Activated CD4-positive, alpha-beta T cell treated with anti-CD3 and anti-CD28 coated beads, Interleukin-2, amount 50 U/mL, for 48 hours (primary cell): ENCODE measurements around the gene PRM2.
A peak's percentile ranks its signal among the peaks of the same experiment; 100 is the strongest.
"Not testable (repeated sequence)": the region's sequence is repeated elsewhere in the genome, so short reads cannot be mapped to it uniquely, and the experiment has no call there.

ENCODE experiments used
- DNase-seq, 2 experiments: peaks; one replicate each; pipeline ENCODE4 v3.0.0-alpha.2; 2020

PRM2 gene

GRCh38 chr16:11307639-11308492, 31.6 kb upstream of the PRM2 start:
- no peak for DNase-seq

- DNase-seq, result no peak
Observed at GRCh38 chr16:11306997-11307638, 30.8 kb upstream of the PRM2 start.

GRCh38 chr16:11306381-11306780, 30.1 kb upstream of the PRM2 start:
- DNase-seq, result no peak

- DNase-seq, result no peak
Observed at GRCh38 chr16:11303405-11304138, 27.3 kb upstream of the PRM2 start.

- no peak for DNase-seq
Observed at GRCh38 chr16:11302977-11303376, 26.7 kb upstream of the PRM2 start.

GRCh38 chr16:11301645-11302501, 25.6 kb upstream of the PRM2 start:
- no peak for DNase-seq

GRCh38 chr16:11300560-11300892, 24.2 kb upstream of the PRM2 start:
- no peak for DNase-seq

GRCh38 chr16:11299865-11300559, 23.7 kb upstream of the PRM2 start:
- DNase-seq, result no peak

- not testable (repeated sequence) for DNase-seq
Observed at GRCh38 chr16:11298950-11299547, 22.8 kb upstream of the PRM2 start.

- DNase-seq, result no peak
Observed at GRCh38 chr16:11298143-11298900, 22.0 kb upstream of the PRM2 start.

GRCh38 chr16:11297492-11298142, 21.3 kb upstream of the PRM2 start:
- peak; percentile 65 to 75 for DNase-seq

- DNase-seq, result no peak
Observed at GRCh38 chr16:11296706-11297491, 20.6 kb upstream of the PRM2 start.

GRCh38 chr16:11296351-11296705, 20.0 kb upstream of the PRM2 start:
- no peak for DNase-seq

- no peak for DNase-seq
Observed at GRCh38 chr16:11295672-11296071, 19.4 kb upstream of the PRM2 start.

GRCh38 chr16:11292076-11292748, 15.9 kb upstream of the PRM2 start:
- DNase-seq, result no peak

GRCh38 chr16:11291091-11291703, 14.9 kb upstream of the PRM2 start:
- DNase-seq, result no peak

- no peak for DNase-seq
Observed at GRCh38 chr16:11290102-11290893, 14.0 kb upstream of the PRM2 start.

- not testable (repeated sequence) for DNase-seq
Observed at GRCh38 chr16:11289696-11290095, 13.4 kb upstream of the PRM2 start.
